ENCODE results near the gene DENND5A.

GRCh38 chr11:9170450-9170849 lies 94.7 kb downstream of the DENND5A start:
- no peak for TF ChIP-seq CTCF (IDR thresholded peaks at IDR 0.05)
- TF ChIP-seq POLR2A (IDR thresholded peaks at IDR 0.05): no peak

Data from right lobe of liver (tissue), 4 donors.